ENCODE measurements around the gene TXNRD3.
"Not testable (repeated sequence)": the region's sequence is repeated elsewhere in the genome, so short reads cannot be mapped to it uniquely, and the experiment has no call there.

Gene TXNRD3

GRCh38 chr3:126644615-126645014 lies 10.3 kb downstream of the TXNRD3 start:
- no peak for DNase-seq

- DNase-seq, result no peak
Observed at GRCh38 chr3:126638790-126639189, 16.1 kb downstream of the TXNRD3 start.

GRCh38 chr3:126636436-126636835 lies 18.5 kb downstream of the TXNRD3 start:
- DNase-seq, result no peak

GRCh38 chr3:126634803-126635202 lies 20.1 kb downstream of the TXNRD3 start:
- DNase-seq, result no peak

GRCh38 chr3:126630020-126630419 lies 24.9 kb downstream of the TXNRD3 start:
- DNase-seq, result no peak

GRCh38 chr3:126625735-126626134 lies 29.2 kb downstream of the TXNRD3 start:
- not testable (repeated sequence) for DNase-seq

GRCh38 chr3:126622694-126623093 lies 32.2 kb downstream of the TXNRD3 start:
- DNase-seq, result no peak

- DNase-seq, result no peak
Observed at GRCh38 chr3:126621627-126622345, 33.1 kb downstream of the TXNRD3 start.

GRCh38 chr3:126621171-126621570 lies 33.8 kb downstream of the TXNRD3 start:
- DNase-seq, result peak in 1 of 2 donors; percentile 38

- DNase-seq, result peak; percentile 86 to 92
Observed at GRCh38 chr3:126620738-126621137, 34.2 kb downstream of the TXNRD3 start.

GRCh38 chr3:126618760-126619159 lies 36.2 kb downstream of the TXNRD3 start:
- no peak for DNase-seq

GRCh38 chr3:126618021-126618420 lies 36.9 kb downstream of the TXNRD3 start:
- no peak for DNase-seq

GRCh38 chr3:126617571-126617970 lies 37.4 kb downstream of the TXNRD3 start:
- DNase-seq, result peak; percentile 52 to 60

GRCh38 chr3:126616931-126617330 lies 38.0 kb downstream of the TXNRD3 start:
- no peak for DNase-seq

- no peak for DNase-seq
Observed at GRCh38 chr3:126613479-126614188, 41.3 kb downstream of the TXNRD3 start.

GRCh38 chr3:126612479-126613205 lies 42.3 kb downstream of the TXNRD3 start:
- no peak for DNase-seq

GRCh38 chr3:126609909-126610308 lies 45.0 kb downstream of the TXNRD3 start:
- DNase-seq, result no peak

- DNase-seq, result peak; percentile 77 to 91
Observed at GRCh38 chr3:126607214-126607908, 47.6 kb downstream of the TXNRD3 start.

GRCh38 chr3:126606001-126606400 lies 48.9 kb downstream of the TXNRD3 start:
- no peak for DNase-seq

- no peak for DNase-seq
Observed at GRCh38 chr3:126604691-126605090, 50.2 kb downstream of the TXNRD3 start.

GRCh38 chr3:126599101-126599500 lies 55.8 kb downstream of the TXNRD3 start:
- no peak for DNase-seq

- not testable (repeated sequence) for DNase-seq
Observed at GRCh38 chr3:126595479-126595878, 59.4 kb downstream of the TXNRD3 start.

- peak; percentile 76 to 84 for DNase-seq
Observed at GRCh38 chr3:126591515-126591914, 63.4 kb downstream of the TXNRD3 start.
